RPMI8226 (cell line): ENCODE results near the gene ACTR10.

Experiments used
- DNase-seq: peaks from one replicate; pipeline ENCODE4 v3.0.0-alpha.2; 2015

ACTR10 gene

GRCh38 chr14:58282925-58283593 is 83.1 kb downstream of the ACTR10 start:
- DNase-seq, result no peak

- DNase-seq, result no peak
These were observed 83.8 kb downstream of the ACTR10 start for GRCh38 chr14:58283730-58284129.

- DNase-seq, result no peak
These were observed 85.2 kb downstream of the ACTR10 start for GRCh38 chr14:58285132-58285531.
